DOHH2 (cell line): ENCODE results near the gene ACAD11.

Experiments used
- CTCF ChIP-seq: fragments of 200-600 bp; sonication (generic); IDR thresholded peaks from one replicate; pipeline ENCODE4 v1.5.1; 2014; ENCODE audit warnings: antibody characterized with exemption, mild to moderate bottlenecking, low read depth, low read length; ENCODE audit not compliant: poor library complexity, severe bottlenecking
- EZH2phosphoT487 ChIP-seq: fragments of 200-600 bp; sonication (generic); IDR thresholded peaks from 2 replicates; pipeline ENCODE4 v1.6.1; 2017; ENCODE audit warnings: borderline replicate concordance, mild to moderate bottlenecking, antibody characterized with exemption, low read length, moderate library complexity, mixed read lengths

DNA sequence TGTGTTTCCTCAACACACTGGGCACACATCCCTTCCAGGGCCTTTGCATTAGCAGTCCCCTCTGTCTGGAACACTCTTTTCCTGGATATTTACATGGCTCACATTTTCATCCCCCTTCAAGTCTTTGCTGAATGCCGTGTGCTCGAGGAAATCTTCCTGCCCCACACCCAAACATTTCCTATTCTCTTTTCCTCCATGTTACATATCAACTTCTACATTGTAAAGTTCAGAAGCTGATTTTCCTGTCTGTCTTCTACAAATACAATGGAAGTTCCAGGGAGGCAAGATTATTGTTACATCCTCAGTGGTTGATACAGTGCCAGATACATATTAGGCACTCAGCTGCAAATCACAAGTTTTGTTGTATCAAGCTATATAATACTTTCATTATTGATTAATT, 4.1 kb downstream of the ACAD11 start:
- TF ChIP-seq CTCF (no peak), EZH2phosphoT487 (no peak)
